Thoracic aorta (tissue), 2 donors: ENCODE results near the gene MXRA8. TPM values are rescaled to one million over a fixed set of nuclear protein-coding genes. Genes with fewer than 3 reads are reported as not detected.

Source experiments
- ATAC-seq: fragments of 150-250 bp; one replicate; pipeline ENCODE4 v1.8.0; 2017; ENCODE audit warnings: low read depth; ENCODE audit not compliant: insufficient number of reproducible peaks, low FRiP score
- DNase-seq: peaks from one replicate; pipeline ENCODE4 v3.0.0-alpha.2; 2020; ENCODE audit warnings: low spot score
- H3K27ac ChIP-seq, 2 donors: fragments of 200-600 bp; sonication (generic); 1 replicate in 1 of 2; 2 replicates in 1 of 2; pipeline ENCODE4 v1.5.1; 2016; ENCODE audit warnings: mild to moderate bottlenecking in 2 of 2, moderate library complexity in 2 of 2
- H3K27me3 ChIP-seq: fragments of 200-600 bp; sonication (generic); replicated peaks from 2 replicates; pipeline ENCODE4 v1.6.0; 2016; ENCODE audit warnings: mild to moderate bottlenecking; ENCODE audit not compliant: insufficient read depth
- H3K36me3 ChIP-seq: fragments of 200-600 bp; sonication (generic); one replicate; pipeline ENCODE4 v1.5.1; 2016
- H3K4me1 ChIP-seq, 2 donors: fragments of 200-600 bp; sonication (generic); 1 replicate in 1 of 2; 2 replicates in 1 of 2; pipeline versions ENCODE4 v1.5.1 to v1.6.0; 2016; ENCODE audit warnings: low read depth in 2 of 2, mild to moderate bottlenecking in 1 of 2; ENCODE audit not compliant: control insufficient read depth in 1 of 2
- H3K4me3 ChIP-seq: fragments of 200-600 bp; sonication (generic); 2 replicates; pipeline ENCODE4 v1.5.1; 2016; ENCODE audit warnings: mild to moderate bottlenecking
- H3K9me3 ChIP-seq: fragments of 200-600 bp; sonication (generic); 2 replicates; pipeline ENCODE4 v1.5.1; 2016
- total RNA-seq, 2 donors: library from RNA; depleted of rRNA; stranded (reverse); fragments of >200 nt; gene quantifications; one replicate each; pipeline versions ENCODE4 v1.1.0 to v1.2.3, GENCODE V29; 2016
- TF ChIP-seq, protein P1 (sequence below): fragments of 200-600 bp; sonication (generic); IDR thresholded peaks from one replicate; pipeline ENCODE4 v1.5.1; 2019; ENCODE audit warnings: antibody characterized with exemption

MXRA8 gene
- total RNA-seq, 2 donors from 2014 or later, result 239 to 326 TPM

DNA sequence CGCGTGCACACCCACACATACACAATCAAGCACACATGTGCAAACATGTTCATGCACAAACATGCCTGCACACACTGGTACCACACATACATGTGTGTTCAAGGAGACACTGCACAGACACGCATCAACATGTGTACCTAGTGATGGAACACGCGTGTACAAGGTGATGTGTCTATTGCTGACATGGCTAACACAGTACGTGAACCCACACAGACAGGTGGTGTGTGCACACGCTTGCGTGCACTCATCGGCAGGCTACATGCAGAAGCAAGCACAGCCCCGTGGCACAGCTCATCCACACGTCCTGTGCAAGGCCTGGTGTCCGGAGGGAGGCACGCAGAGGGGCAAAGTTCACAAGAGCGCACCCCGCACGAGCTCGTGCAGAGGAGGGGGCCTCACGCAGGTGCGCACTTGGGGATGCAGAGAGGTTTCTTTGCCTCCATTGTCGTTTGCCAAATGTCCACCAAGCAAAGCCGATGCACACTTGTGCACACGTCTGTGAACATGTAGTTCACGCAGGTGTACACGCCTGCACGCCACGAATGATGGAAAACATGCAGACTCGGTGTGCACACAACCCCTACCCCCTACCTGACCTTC is 51.6 kb downstream of the MXRA8 start:
- Histone ChIP-seq H3K27me3 (no peaks in the 10 kb centered on the region), H3K9me3 (no peaks in the 10 kb centered on the region), H3K4me1 (peaks cover 29 to 44% of the 10 kb centered on the region in 2 donors), H3K27ac (peak overlapping the region in 1 of 2 donors; percentile 14), H3K4me3 (peak overlapping the region; percentile 88), H3K36me3 (peaks cover 9% of the 10 kb centered on the region)
- DNase-seq (no peak), ATAC-seq (no peak)
- TF ChIP-seq, protein P1, sequence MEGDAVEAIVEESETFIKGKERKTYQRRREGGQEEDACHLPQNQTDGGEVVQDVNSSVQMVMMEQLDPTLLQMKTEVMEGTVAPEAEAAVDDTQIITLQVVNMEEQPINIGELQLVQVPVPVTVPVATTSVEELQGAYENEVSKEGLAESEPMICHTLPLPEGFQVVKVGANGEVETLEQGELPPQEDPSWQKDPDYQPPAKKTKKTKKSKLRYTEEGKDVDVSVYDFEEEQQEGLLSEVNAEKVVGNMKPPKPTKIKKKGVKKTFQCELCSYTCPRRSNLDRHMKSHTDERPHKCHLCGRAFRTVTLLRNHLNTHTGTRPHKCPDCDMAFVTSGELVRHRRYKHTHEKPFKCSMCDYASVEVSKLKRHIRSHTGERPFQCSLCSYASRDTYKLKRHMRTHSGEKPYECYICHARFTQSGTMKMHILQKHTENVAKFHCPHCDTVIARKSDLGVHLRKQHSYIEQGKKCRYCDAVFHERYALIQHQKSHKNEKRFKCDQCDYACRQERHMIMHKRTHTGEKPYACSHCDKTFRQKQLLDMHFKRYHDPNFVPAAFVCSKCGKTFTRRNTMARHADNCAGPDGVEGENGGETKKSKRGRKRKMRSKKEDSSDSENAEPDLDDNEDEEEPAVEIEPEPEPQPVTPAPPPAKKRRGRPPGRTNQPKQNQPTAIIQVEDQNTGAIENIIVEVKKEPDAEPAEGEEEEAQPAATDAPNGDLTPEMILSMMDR, result no peak

- Histone ChIP-seq H3K36me3 (peaks cover 5% of the 10 kb centered on the region), H3K27ac (no peak overlapping the region), H3K4me3 (peak overlapping the region; percentile 88), H3K9me3 (no peaks in the 10 kb centered on the region), H3K27me3 (no peaks in the 10 kb centered on the region), H3K4me1 (peaks cover 29 to 44% of the 10 kb centered on the region in 2 donors)
- DNase-seq (no peak), ATAC-seq (no peak)
- TF ChIP-seq, protein P1, result no peak
Observed at GRCh38 chr1:1306070-1306660, 52.2 kb downstream of the MXRA8 start.

GRCh38 chr1:1305300-1306069 is 52.9 kb downstream of the MXRA8 start:
- no peaks in the 10 kb centered on the region for H3K9me3 ChIP-seq
- peak overlapping the region; percentile 88 for H3K4me3 ChIP-seq
- H3K27ac ChIP-seq, result no peak overlapping the region
- no peaks in the 10 kb centered on the region for H3K27me3 ChIP-seq
- peaks cover 5% of the 10 kb centered on the region for H3K36me3 ChIP-seq
- TF ChIP-seq, protein P1, result no peak
- DNase-seq (no peak), ATAC-seq (no peak)
- H3K4me1 ChIP-seq, result peaks cover 29 to 44% of the 10 kb centered on the region in 2 donors

GRCh38 chr1:1304331-1305299 is 53.7 kb downstream of the MXRA8 start:
- TF ChIP-seq, protein P1, result no peak
- ATAC-seq, result no peak
- Histone ChIP-seq H3K27me3 (no peaks in the 10 kb centered on the region), H3K4me3 (peak overlapping the region; percentile 88), H3K9me3 (no peaks in the 10 kb centered on the region), H3K36me3 (no peaks in the 10 kb centered on the region), H3K4me1 (peaks cover 29 to 38% of the 10 kb centered on the region in 2 donors), H3K27ac (no peak overlapping the region)
- no peak for DNase-seq
